Heart right ventricle (tissue), 16 donors: ENCODE data around the gene MAB21L4. TPM values are rescaled to one million over a fixed set of nuclear protein-coding genes. Genes with fewer than 3 reads are reported as not detected.

Experiments
- ATAC-seq, 8 donors: fragments of 200-7000 bp; cut with Tn5 transposase; one replicate each; pipeline ENCODE4 v1.9.1; 2020; ENCODE audit warnings: mild to moderate bottlenecking in 8 of 8, moderate library complexity in 8 of 8, moderate number of reproducible peaks in 1 of 8
- DNase-seq, 2 donors: peaks; one replicate each; pipeline ENCODE4 v3.0.0-alpha.2; 2020
- H3K27ac ChIP-seq, 10 donors: fragments of 200-600 bp; sonication (generic) in 2 of 10; one replicate each; pipeline versions ENCODE4 v1.5.0 to v1.8.0; 2020 to 2022; ENCODE audit warnings: mild to moderate bottlenecking in 3 of 10
- H3K27me3 ChIP-seq, 7 donors: fragments of 200-600 bp; one replicate each; pipeline ENCODE4 v1.8.0; 2021 to 2022; ENCODE audit warnings: mild to moderate bottlenecking in 2 of 7
- H3K36me3 ChIP-seq, 9 donors: fragments of 200-600 bp; sonication (generic) in 1 of 9; one replicate each; pipeline versions ENCODE4 v1.5.0 to v1.8.0; 2020 to 2022; ENCODE audit warnings: mild to moderate bottlenecking in 2 of 9
- H3K4me1 ChIP-seq, 9 donors: fragments of 200-600 bp; sonication (generic) in 1 of 9; one replicate each; pipeline versions ENCODE4 v1.5.0 to v1.8.0; 2020 to 2022; ENCODE audit warnings: mild to moderate bottlenecking in 4 of 9
- H3K4me3 ChIP-seq, 10 donors: fragments of 200-600 bp; sonication (generic) in 2 of 10; one replicate each; pipeline versions ENCODE4 v1.5.0 to v1.8.0; 2020 to 2022; ENCODE audit warnings: mild to moderate bottlenecking in 7 of 10, moderate library complexity in 2 of 10
- H3K9me3 ChIP-seq, 11 donors: fragments of 200-600 bp in 10 of 11; sonication (generic) in 2 of 11; one replicate each; pipeline versions ENCODE4 v1.5.0 to v1.8.0; 2013 to 2022; ENCODE audit warnings: mild to moderate bottlenecking in 2 of 11, control low read depth in 1 of 11, moderate library complexity in 1 of 11
- WGBS, 2 donors: extraction: QIAGEN DNeasy Blood & Tissue Kit; methylation state at CpG; one replicate each; pipeline ENCODE4 v1.1.7; 2013; ENCODE audit warnings: inconsistent platforms in 1 of 2; 5-methylcytosine and 5-hydroxymethylcytosine counted together
- intact Hi-C, 10 donors: fragments of 100-400 bp; cut with DNase I; formaldehyde crosslinking; loops; one replicate each; pipeline versions ENCODE4 v1.11.1 to v1.14.2; 2022
- polyA plus RNA-seq, 2 donors: library from polyadenylated mRNA; stranded (reverse); fragments of 200-250 nt; gene quantifications; one replicate each; pipeline ENCODE4 v1.2.3, GENCODE V29; 2013
- total RNA-seq, 10 donors: library from RNA; stranded (reverse); fragmentation: NEBNext Ultra II Directional in 3 of 10; extraction: Animal tissue kit (Norgen Biotek cat#: 25700) in 3 of 10; gene quantifications; one replicate each; pipeline versions ENCODE4 v1.2.1 to v1.2.4, GENCODE V29; 2021 to 2023
- TF ChIP-seq, protein P1 (sequence below), 9 donors: fragments of 200-600 bp; sonication (generic) in 2 of 9; IDR thresholded peaks; one replicate each; pipeline versions ENCODE4 v1.5.0 to v1.8.0; 2021 to 2022; ENCODE audit warnings: antibody characterized with exemption in 9 of 9, mild to moderate bottlenecking in 5 of 9, moderate library complexity in 1 of 9
- donor health status: Arrhythmogenic right ventricular cardiomyopathy.
- donor health status: ischemic (EF 13 %, LVEDD 7.1; RV severe dilation, severe dysfunction).
- donor health status: healthy with polysubstance abuse.
- donor health status: DM: no; HTN: yes; CAD: no.
- donor health status: DM: no; HTN: no; CAD: no.
- donor health status: ischemic (EF 25% LVEDD 6.9; RV normal size, moderate dysfunction).
- donor health status: ischemic (EF 25% LVEDD 5.7; RV mildly dilated, moderate dysfunction).
- donor health status: healthy.
- donor health status: DM: yes; HTN: yes; CAD: no.
- donor health status: Ischemic cardiomyopathy.
- donor health status: ischemic (EF 35%, LVEDD 5.7; RV mildly dilated, moderate dysfunction).
- donor health status: nonischemic (EF 11% LVEDD 7.7; RV severe dilation, severe dysfunction).
- donor health status: DM: yes; HTN: yes; CAD: no.
- donor health status: PGD.
- donor health status: ischemic (EF 29% LVEDD 5.4; RV normal size, mild dysfunction).
- donor health status: nonischemic (EF 23%, LVEDD 6.1; RV moderate dilation, normal function).

MAB21L4 gene
- total and polyA plus RNA-seq, 12 donors = 0.06 to 0.32 (median 0.29) TPM; not detected in 9

DNA sequence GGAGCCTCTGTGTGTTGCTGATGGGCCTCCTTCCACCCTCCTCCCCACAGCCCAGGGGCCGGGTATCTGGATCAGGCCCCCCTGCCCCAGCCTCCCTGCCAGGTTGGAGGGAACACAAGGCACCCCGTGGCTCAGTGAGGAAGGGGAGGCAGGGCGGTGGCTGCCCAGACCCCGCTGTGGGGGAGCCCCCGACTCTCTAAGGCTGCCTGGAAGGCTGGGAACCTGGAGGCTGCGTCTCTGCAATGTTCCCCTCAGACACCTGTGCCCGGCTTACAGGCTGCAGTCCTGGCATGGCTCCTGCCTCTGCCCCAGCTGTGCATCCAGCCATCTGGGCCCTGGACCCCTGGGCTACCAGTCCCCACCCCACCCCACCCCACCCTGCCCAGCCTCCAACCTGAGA is 438 bp upstream of the MAB21L4 start:
- intact Hi-C loops = no loop called here
- no peak for DNase-seq

DNA sequence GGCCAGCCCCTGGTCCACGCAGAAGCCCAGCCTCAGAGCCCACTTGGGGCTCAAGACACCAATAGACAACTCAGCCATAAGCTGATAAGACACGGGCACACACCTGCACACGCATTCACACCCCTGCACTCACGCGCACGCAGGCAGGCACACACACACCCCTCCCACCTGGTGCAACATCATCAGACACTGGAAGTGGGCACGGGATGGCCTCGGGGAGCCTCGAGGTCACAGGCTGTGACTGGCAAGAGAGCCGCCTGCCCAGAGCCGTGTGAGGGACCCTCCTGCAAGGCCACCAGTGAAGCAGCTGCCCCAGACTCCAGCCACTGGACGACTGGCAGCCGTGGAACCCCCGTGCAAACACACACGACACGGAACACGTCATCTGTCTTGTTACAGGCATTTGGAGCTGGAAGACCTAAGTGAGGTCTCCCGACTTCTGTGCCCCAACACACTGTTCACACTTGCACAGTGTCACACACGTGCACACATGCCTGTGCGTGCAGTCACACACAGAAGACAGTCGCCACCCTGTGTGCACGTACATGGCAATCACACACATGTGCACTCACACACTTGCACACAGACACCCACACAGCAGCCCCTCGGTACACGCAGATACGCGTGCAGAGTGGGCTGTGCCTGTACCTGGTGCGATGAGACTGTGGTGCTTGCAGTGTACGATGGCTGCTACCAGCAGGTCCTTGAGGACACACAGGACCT is 959 bp downstream of the MAB21L4 start:
- no peaks in the 10 kb centered on the region for H3K9me3 ChIP-seq
- 87% methylated on average over 28 of the region's 28 CpGs for WGBS, 2 donors
- intact Hi-C loops = no loop called here
- ATAC-seq (no peak), DNase-seq (no peak)
- H3K4me1 ChIP-seq = peaks cover 9 to 35% (median 21%) of the 10 kb centered on the region in 9 donors
- no peaks in the 10 kb centered on the region for H3K36me3 ChIP-seq
- H3K27ac ChIP-seq = no peak overlapping the region
- H3K27me3 ChIP-seq = peaks cover 0 to 3% (median 0%) of the 10 kb centered on the region in 7 donors
- TF ChIP-seq, protein P1, sequence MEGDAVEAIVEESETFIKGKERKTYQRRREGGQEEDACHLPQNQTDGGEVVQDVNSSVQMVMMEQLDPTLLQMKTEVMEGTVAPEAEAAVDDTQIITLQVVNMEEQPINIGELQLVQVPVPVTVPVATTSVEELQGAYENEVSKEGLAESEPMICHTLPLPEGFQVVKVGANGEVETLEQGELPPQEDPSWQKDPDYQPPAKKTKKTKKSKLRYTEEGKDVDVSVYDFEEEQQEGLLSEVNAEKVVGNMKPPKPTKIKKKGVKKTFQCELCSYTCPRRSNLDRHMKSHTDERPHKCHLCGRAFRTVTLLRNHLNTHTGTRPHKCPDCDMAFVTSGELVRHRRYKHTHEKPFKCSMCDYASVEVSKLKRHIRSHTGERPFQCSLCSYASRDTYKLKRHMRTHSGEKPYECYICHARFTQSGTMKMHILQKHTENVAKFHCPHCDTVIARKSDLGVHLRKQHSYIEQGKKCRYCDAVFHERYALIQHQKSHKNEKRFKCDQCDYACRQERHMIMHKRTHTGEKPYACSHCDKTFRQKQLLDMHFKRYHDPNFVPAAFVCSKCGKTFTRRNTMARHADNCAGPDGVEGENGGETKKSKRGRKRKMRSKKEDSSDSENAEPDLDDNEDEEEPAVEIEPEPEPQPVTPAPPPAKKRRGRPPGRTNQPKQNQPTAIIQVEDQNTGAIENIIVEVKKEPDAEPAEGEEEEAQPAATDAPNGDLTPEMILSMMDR (IDR thresholded peaks at IDR 0.05) = no peak
- no peak overlapping the region for H3K4me3 ChIP-seq

More for the DNA sequence above, 438 bp upstream of the MAB21L4 start:
- Histone ChIP-seq H3K27ac (no peak overlapping the region), H3K9me3 (peaks cover 0 to 9% (median 0%) of the 10 kb centered on the region in 11 donors), H3K4me1 (peaks cover 9 to 35% (median 21%) of the 10 kb centered on the region in 9 donors), H3K36me3 (no peaks in the 10 kb centered on the region), H3K27me3 (peaks cover 0 to 3% (median 0%) of the 10 kb centered on the region in 7 donors), H3K4me3 (no peak overlapping the region)
- 71 to 78% methylated on average over 7 of the region's 7 CpGs for WGBS, 2 donors
- TF ChIP-seq, protein P1 (IDR thresholded peaks at IDR 0.05) = no peak
- ATAC-seq = no peak

DNA sequence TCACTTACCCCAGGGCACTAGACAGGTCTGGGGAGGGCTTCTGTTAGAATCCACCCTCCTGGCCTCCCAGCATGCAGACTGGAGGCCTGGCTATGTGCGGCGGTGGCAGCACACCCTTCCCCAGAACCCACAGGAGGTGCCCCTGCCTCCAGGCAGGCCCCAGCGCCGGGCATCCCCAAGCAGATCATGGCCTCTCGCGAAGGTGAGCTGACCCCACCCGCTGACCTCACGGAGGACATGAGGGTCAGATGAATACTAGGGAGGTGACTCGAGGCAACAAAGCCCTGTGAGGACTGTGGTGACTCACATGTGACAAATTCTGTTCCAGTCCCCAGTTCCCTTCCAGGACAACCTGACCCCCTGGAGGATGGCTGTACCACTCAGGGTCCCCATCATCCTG is 1.9 kb downstream of the MAB21L4 start:
- no peak overlapping the region for H3K27ac ChIP-seq
- no peak for DNase-seq
- peaks cover 6 to 28% (median 14%) of the 10 kb centered on the region in 9 donors for H3K4me1 ChIP-seq
- ATAC-seq = no peak
- intact Hi-C loops = no loop called here
- H3K27me3 ChIP-seq = peaks cover 0 to 3% (median 0%) of the 10 kb centered on the region in 7 donors
- H3K4me3 ChIP-seq = no peak overlapping the region
- H3K9me3 ChIP-seq = no peaks in the 10 kb centered on the region
- TF ChIP-seq, protein P1 (IDR thresholded peaks at IDR 0.05) = no peak
- no peaks in the 10 kb centered on the region for H3K36me3 ChIP-seq
- WGBS, 2 donors = 89 to 90% methylated on average over 9 of the region's 9 CpGs

DNA sequence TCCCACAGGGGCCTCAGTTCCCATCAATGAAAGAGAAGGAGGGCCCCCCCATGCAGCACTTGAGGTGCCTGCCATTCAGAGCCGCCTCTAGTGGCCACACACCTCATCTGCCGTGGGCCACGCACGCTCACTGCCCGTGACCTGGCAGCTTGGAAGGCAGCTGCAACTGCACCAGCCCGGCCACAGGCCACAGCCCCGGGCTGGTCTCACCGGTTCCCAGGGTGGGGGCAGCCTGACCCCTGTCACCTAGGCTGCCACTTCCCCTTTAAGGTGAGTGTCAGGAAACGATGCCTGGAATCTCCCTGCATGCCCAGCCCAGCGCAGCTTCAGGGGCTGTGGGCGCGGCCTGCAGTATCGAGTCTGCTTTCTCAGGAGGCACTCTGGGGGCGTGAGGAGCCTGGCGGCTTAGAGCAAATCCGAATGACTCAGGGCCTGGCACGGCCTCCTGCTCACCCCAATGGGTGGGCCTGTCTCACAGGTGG is 2.6 kb downstream of the MAB21L4 start:
- TF ChIP-seq, protein P1 (IDR thresholded peaks at IDR 0.05) = no peak
- H3K36me3 ChIP-seq = no peaks in the 10 kb centered on the region
- no peak overlapping the region for H3K4me3 ChIP-seq
- ATAC-seq = no peak
- DNase-seq = no peak
- 49 to 70% methylated on average over 17 of the region's 17 CpGs for WGBS, 2 donors
- no peaks in the 10 kb centered on the region for H3K9me3 ChIP-seq
- H3K27ac ChIP-seq = no peak overlapping the region
- peaks cover 0 to 3% (median 0%) of the 10 kb centered on the region in 7 donors for H3K27me3 ChIP-seq
- intact Hi-C loops = no loop called here
- H3K4me1 ChIP-seq = peaks cover 4 to 22% (median 12%) of the 10 kb centered on the region in 9 donors
